NCI-H1105 (cell line): ENCODE measurements around the gene AFF3.
A peak's percentile ranks its signal among the peaks of the same experiment; 100 is the strongest.
"Not testable (repeated sequence)": the region's sequence is repeated elsewhere in the genome, so short reads cannot be mapped to it uniquely, and the experiment has no call there.

ENCODE experiments used
- DNase-seq: peaks from one replicate; lab custom pipeline; 2025; lab: John Stamatoyannopoulos, UW

Gene AFF3, protein sequence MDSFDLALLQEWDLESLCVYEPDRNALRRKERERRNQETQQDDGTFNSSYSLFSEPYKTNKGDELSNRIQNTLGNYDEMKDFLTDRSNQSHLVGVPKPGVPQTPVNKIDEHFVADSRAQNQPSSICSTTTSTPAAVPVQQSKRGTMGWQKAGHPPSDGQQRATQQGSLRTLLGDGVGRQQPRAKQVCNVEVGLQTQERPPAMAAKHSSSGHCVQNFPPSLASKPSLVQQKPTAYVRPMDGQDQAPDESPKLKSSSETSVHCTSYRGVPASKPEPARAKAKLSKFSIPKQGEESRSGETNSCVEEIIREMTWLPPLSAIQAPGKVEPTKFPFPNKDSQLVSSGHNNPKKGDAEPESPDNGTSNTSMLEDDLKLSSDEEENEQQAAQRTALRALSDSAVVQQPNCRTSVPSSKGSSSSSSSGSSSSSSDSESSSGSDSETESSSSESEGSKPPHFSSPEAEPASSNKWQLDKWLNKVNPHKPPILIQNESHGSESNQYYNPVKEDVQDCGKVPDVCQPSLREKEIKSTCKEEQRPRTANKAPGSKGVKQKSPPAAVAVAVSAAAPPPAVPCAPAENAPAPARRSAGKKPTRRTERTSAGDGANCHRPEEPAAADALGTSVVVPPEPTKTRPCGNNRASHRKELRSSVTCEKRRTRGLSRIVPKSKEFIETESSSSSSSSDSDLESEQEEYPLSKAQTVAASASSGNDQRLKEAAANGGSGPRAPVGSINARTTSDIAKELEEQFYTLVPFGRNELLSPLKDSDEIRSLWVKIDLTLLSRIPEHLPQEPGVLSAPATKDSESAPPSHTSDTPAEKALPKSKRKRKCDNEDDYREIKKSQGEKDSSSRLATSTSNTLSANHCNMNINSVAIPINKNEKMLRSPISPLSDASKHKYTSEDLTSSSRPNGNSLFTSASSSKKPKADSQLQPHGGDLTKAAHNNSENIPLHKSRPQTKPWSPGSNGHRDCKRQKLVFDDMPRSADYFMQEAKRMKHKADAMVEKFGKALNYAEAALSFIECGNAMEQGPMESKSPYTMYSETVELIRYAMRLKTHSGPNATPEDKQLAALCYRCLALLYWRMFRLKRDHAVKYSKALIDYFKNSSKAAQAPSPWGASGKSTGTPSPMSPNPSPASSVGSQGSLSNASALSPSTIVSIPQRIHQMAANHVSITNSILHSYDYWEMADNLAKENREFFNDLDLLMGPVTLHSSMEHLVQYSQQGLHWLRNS (N-terminal part only)

DNA sequence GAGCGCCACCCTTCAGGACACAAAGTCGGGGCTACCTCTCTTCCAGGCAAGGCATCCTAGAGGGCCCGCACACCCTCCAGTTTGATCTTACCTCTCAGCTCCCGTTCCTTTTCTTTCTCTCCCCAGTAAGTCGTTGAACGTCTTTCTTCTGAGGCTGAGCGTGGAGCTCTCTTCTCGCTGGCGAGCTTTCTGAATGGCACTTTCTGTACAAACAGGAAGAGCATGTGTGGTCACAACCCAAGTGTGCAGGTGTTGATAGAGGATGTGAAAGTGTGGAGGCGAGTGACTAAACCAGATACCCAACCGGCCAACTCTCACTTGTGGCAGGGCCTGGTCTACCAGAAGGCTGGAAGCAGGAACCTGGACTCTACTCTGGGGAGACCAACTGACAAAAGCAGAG is at the start of gene AFF3:
TSS of gene AFF3 (minus strand) at position 198 of the 400 bp plus-strand sequence. CDS start 38,136 bp downstream, outside the sequence.
- no peak for DNase-seq

DNA sequence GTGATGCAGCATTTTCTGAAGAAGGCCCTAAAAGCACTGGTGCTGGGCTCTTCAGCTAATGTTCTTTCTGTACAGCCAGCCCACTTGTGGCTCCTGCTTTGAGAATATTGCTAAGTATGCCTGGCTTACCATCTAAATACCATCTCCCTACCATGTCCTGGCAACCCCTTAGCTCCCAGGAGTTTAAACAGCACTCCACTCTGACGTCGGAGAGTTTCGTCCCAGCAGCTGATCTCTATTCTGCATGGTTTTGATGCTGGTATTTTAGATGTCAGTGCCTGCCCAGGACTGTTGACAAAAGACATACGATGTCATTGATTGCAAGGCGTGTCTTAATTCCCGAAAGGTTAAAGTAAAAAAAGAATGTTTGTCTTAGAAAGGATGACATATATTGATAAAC is 47.0 kb upstream of the AFF3 start:
- no peak for DNase-seq

DNA sequence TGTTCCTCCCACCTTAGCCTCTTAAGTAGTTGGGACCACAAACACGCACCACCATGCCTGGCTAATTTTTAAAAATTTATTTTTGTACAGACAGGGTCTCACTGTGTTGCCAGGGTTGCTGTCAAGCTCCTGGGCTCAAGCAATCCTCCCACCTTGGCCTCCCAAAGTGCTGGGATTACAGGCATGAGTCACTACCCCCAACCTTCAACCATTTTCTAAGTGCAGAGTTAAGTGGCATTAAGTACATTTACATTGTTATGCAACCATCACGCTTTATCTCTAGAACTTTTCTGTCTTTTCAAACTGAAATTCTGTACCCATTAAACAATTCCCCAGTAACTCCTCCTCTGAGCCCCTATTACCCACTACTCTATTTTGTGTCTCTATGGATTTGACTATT is 45.9 kb upstream of the AFF3 start:
- no peak for DNase-seq

DNA sequence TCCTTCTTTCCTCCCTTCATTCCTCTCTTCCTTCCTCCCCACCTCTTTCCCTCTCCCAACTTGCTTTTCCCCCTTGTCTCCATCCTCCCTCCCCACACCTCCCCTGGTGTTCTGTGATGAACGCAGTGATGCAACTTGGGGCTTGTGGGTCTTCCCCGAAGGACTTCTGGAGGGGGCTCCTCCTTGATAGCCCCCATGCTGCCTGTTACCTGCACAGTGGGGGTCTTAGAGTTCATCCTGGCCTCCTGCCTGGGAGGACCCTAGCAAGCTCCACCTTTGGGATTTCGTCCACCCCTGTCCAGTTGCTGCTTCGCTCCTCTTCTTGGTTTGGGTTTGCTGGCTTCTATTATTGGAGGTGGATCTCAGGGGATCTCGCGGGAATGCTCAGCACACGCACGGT is 43.7 kb upstream of the AFF3 start:
- DNase-seq, result no peak

DNA sequence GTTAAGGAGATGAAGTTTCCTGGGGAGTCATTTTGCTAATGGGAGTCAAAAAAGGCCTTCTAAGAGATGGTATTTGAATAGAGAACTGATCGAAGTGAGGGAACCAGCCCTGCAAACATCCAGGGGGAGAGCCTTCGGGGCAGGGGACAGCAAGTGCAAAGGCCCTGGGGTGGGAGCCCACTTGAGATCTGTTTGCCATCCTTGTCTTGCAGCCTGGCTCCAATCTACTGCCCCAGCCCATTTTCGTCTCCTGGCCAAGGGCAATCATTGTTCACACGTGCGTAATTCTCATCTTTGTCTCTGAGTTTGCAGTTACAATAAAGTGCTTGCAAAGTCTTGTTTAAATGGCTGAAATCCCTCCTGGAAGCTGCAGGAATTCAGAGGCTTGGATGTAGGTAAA is 43.1 kb upstream of the AFF3 start:
- no peak for DNase-seq

DNA sequence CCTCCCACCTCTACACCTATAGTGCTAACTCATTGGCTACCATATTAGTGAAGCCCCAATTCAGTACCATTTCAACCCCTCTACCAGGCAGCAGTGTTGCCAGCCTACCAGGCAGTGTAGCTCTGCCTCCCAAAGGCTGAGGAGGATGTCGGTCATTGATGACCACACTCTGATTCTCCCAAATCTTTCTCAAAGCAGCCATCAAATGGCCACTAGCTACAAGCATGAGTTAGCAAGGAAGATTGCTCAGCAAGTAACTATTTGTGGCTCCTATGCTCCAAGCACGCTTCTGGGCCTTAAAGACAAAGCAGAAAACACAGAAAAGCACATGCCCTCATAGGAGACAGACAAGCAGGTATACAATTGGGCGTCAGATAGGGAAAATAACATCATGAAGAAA is 42.7 kb upstream of the AFF3 start:
- DNase-seq, result no peak

DNA sequence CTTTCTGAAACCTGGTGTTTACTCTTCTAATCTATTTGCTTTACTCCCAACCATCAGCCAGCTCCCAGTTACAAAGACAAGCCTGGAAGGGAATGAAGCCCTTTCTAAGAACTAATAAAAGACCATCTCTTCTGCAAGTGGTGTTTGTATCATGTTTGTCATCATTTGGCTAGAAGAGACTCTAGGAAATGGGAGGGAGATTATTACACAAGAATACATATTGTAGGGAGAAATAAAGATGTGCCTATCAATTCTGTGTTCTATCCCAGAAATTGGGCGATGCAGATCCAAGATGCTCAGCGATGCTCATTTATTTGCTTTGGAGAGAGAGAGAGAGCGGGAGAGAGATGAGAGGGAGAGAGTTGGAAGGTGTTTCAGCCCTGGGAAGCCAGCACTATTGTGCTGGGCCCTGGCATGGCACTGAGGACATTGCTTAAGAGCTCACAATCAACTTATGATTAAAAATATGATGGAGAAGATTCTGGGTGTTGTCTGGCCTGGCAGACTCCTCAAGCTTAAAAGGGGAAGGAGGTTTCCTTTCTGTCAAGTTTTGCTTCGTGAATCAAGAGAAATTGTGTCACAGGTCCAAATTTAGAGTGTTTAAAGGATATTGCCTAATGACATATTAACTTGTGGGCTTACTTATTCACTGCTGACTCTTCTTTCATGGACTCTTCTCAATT is 41.8 kb upstream of the AFF3 start:
- DNase-seq, result no peak

DNA sequence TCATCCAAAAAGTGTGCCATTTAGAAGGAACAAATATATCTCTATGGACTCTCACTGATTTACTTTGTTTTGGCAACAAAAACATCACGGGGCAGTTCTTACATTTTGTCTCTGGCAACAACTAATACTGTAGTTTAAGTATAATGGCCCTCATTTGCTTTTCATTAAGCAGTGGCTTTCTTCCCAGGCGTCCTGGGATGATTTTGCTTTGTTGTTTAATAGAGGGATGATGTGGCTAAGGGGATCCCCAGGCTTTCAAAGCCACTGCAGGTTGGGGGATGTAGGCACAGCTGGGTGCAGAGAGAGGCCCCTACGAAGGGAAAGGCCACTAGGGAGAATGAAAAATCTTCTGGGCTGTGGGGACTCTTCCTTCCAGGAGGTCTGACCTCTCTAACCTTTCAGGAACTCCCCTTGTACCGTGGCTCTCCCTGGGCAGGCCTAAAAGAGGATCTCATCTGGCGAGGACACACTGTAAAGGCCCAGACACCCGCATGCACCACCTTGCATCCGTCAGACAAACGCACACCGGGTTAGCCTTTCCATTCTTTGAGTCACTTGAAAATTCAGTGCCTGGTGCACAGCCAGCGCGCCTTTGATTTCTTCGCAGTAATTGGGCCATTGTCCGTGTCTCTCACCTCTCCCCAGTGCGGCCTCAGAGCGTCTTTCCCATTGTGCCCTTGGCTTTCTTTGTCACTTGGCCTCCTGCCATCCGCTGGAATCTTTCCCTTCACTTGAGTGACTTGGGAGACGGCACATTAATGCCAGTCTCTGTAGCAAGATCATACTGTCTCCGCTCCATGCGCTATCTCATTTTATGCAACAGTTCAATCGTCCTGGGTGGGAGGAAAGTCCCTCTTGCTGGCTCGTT is 40.3 kb upstream of the AFF3 start:
- DNase-seq, result peak; percentile 50

DNA sequence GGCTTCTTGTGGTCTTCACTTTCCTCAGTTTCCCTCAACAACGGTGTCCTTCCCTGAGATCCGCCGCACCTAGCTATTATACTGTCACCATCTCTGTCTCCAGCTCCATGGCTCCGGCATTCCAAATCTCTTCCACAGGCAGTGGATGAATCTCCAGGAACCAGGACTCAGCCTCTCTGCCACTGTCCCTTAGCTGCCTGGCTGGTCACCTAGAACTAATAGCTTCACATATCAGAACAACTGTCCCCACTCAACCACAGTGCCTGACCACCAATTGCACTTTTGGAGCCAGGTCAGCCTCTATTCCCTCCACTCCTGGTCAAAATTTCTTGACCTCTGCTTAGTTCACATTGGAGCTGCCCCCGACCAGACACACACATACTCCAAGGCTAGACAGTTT is 38.1 kb upstream of the AFF3 start:
- no peak for DNase-seq

DNA sequence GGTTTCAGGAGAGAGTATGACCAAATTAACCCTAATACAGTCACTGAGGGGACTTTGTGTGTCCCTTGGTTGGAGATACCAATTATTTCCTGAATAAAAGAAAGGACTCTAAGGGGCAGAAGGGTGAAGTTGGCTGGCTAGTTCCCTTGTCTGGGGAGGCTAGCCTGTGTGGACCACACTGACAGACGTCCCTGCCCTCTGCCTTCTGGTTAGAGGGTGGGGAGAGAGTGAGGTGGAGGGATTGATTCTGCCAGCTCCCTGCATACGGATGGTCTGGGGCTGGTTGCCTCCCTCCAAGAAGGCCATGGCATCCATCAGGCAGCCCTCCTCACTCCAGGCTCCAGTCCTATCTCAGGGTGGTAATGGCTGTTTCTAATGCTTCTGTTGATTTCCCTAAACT is 37.4 kb upstream of the AFF3 start:
- no peak for DNase-seq

DNA sequence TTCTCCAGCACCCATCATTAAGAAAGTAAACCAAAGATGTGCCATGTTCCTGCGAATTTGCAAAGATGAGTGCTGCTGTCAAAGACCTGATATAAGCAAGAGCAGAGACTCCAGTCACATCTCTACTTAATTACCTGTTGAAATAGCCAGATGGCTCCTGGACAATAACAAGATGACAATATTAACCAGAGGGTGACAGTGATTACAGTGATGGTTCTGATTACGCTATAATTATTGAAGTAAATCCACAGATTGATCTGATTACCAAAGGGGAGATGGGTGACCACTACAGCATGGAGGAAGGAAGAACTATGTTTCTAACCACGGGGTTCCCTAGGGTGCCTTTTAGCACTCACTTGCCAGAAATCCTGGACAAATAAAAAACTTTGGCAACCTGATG is 36.5 kb upstream of the AFF3 start:
- DNase-seq, result no peak

DNA sequence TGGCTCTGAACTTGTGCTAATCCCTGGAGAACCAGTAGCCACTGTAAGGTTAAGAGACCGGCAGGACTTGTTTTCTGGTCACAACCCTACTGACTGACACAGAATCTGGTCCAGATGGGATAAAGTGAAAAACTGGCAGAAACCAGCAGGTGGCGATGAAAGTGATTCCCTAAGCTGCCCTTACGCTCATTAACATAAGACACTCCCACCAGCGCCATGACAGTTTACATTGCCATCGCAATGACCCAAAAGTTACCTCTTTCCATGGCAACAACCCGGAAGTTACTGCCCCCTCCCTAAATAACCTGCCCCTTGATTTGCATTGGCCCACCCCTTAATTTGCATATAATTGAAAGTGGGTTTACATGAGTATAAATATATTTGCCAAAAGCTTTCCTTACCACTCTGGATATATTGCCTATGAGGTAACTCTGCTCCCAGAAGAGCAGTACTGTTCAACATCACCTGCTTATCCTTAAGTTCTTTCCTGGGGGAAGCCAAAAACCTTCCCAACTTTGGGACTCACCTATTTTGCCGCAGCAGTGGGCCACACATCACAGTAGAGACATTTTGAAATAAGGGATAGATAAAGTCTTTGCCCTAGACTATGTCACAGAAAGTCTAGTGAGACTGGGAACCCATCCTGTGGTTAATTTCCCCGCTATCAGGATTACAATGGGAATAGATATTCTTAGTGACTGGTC is 35.8 kb upstream of the AFF3 start:
- DNase-seq, result no peak

DNA sequence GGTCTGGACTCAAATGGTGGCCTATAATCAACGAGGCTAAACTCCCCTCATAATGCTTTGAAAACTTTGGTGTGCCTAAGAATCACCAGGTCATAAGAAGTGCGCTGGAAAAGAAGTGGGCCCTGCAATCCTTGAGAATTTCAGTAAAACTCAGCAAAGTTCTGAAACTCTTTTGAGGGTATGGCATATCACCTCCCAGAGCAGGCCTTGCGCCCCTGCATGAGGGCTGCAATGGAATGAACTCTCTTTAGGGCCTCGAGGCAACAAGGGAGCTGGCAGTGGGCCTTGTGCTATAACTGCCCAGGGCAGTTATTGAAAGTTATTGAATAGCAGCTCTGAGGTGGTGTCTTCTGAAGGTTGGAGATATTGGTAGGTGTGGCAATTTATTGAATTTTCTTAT is 34.5 kb upstream of the AFF3 start:
- DNase-seq, result no peak

DNA sequence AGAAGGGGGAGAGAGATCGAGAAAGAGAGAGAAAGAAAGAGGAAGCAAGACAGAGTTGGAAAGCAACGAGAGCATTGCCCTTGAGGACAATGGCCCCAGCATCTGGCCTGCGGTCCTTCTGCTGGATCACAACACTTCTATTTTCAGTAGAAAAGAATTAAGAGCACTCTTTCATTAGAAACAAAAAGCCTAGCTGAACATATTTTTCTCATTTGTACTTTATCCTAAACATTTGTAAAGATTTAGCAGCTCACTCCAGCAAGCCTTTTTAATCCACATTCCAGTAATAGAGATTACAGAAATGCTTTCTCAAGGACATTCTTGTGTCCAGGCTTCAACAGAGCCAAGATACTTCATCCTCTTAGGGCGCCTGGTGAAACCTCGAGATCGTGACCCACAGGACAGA is 31.6 kb upstream of the AFF3 start:
- no peak for DNase-seq

DNA sequence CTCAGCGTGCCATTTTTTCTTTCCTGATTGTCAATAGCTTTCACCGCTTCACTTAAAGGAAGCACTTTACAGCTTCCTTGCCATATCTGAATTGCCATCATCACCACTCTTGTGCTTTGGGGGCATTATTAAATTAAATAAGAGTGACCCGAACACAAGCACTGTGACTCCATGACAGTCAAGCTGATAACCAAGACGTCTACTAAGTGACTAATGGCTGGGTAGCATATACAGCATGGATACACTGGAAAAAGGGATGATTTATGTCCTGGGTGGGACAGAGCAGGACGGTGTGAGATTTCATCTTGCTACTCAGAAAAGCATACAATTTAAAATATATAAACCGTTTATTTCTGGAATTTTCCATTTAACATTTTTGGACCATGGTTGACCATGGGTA is 24.3 kb upstream of the AFF3 start:
- DNase-seq, result no peak

DNA sequence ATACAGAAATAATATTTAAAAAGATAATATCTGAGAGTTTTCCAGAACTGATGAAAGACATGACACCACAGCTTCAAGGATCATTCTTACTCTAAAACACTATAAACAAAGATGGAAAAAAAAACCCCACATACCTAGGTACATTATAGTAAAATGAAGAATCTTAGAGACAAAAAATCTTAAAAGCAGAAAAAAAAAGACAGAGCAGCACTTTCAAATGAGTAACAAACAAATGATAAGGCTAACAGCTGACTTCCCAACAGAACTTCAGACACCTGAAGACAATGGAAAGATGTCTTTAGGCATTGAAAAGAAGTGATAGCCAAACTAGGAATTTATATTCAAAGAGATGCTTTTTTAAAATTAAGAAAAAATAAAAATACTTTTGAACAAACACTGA is 21.2 kb upstream of the AFF3 start:
- DNase-seq, result no peak

DNA sequence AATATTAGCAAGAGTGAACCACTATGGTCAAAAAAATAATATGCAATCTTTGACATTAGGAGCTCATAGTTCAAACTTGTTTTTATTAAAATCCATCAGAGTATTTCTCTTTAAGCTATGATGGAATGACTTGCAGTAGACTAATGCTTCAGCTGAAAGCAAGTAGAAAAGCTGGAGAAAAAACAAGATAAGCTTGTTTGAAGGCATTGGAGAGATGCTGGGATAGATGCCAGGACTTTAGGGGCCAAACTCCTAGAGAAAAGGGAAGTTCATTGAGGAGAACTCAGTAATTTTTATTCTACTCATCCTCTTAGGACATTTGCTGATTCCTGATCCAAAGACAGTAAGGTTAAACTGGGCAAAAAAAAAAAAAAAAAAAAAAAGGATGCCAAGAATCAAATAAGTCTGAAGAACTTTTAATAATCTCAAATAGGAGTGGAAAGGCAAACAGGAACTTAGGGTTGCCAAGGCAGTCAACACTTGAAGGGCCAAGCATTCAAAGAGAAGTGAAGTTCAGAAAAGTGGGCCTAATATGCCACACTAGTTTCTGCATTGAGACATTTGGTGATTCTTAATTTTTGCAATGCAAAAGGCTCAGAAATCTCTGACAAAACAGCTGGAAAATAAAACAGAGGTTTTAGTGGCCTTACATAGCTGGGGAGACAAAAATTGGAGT is 19.7 kb upstream of the AFF3 start:
- DNase-seq, result no peak

DNA sequence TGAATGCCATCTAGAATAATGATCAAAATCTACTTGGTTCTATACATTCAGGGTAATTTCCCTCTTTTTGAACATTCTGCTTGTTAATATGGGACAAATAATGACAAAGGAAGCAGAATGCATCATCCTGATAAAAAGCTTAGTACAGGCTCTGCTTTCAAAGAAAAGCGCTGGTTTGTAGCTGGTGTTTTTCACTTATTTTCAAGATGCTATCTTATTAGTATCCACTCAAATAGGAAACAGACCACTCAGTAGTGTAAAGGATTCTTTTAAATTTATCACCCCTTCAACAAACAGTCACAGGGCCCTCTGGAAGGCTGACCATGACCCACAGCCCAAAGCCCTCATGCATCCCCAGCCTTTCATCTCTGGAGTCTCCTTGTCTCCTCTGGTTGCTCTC is 18.0 kb upstream of the AFF3 start:
- DNase-seq, result no peak

DNA sequence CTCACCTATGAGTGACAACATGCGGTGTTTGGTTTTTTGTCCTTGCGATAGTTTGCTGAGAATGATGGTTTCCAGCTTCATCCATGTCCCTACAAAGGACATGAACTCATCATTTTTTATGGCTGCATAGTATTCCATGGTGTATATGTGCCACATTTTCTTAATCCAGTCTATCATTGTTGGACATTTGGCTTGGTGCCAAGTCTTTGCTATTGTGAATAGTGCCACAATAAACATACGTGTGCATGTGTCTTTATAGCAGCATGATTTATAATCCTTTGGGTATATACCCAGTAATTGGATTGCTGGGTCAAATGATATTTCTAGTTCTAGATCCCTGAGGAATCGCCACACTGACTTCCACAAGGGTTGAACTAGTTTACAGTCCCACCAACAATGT is 9.4 kb upstream of the AFF3 start:
- not testable (repeated sequence) for DNase-seq

DNA sequence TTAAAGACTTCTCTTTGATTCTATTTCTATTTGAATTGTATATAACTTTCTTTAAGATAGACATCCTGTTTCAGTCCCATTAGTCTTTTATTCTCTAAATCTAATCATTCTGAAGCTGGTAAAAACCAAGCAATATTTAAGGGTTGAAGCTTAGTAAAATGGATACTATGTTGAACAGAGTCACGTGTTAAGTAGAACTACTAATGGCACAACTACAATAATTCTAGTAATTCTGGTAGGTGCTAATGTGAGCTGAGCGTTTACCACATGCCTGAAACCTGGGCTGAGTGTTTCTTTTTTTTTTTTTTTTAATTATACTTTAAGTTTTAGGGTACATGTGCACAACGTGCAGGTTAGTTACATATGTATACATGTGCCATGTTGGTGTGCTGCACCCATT is 8.9 kb upstream of the AFF3 start:
- DNase-seq, result no peak
